Hematopoietic multipotent progenitor cell (in vitro differentiated cells): ENCODE data around the gene PAQR9. TPM values are rescaled to one million over a fixed set of nuclear protein-coding genes. Genes with fewer than 3 reads are reported as not detected.
"Not testable (repeated sequence)": the region's sequence is repeated elsewhere in the genome, so short reads cannot be mapped to it uniquely, and the experiment has no call there.

ENCODE experiments used
- DNase-seq, 3 donors: peaks; one replicate each; pipeline ENCODE4 v3.0.0-alpha.2; 2011 to 2015; ENCODE audit warnings: low read depth in 2 of 3, low spot score in 2 of 3
- total RNA-seq: library from RNA; depleted of rRNA; stranded (reverse); fragments of >200 nt; gene quantifications from one replicate; pipeline ENCODE4 v1.2.3, GENCODE V29; 2012

The PAQR9 gene, protein sequence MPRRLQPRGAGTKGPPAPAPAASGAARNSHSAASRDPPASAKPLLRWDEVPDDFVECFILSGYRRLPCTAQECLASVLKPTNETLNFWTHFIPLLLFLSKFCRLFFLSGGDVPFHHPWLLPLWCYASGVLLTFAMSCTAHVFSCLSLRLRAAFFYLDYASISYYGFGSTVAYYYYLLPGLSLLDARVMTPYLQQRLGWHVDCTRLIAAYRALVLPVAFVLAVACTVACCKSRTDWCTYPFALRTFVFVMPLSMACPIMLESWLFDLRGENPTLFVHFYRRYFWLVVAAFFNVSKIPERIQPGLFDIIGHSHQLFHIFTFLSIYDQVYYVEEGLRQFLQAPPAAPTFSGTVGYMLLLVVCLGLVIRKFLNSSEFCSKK
- total RNA-seq = not detected

GRCh38 chr3:142963516-142964448 is at the start of gene PAQR9:
Gene PAQR9 (minus strand): TSS chr3:142963674. CDS start chr3:142963336, 338 bp downstream.
- DNase-seq = peak in 2 of 3 donors; percentile 40 to 41

DNA sequence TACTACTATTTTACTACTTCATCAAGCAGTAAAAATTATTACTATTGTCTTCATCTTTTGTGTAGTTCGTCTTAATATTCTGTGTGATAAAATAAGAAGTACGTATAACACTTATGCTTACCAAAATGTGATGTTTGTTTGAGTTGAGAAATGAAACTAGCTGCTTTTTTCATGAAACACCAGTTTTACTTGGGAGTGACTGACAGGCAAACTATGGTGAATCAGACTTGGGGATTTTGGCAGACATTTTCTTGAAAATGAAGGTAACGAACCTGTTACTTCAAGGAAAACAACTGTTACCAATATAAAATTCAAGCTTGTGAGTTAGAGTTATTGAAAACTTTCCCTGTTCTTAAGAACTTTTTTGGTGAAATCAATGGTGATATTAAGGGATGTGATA is 48.2 kb upstream of the PAQR9 start:
- no peak for DNase-seq

GRCh38 chr3:143010024-143010423 is 46.5 kb upstream of the PAQR9 start:
- no peak for DNase-seq

- DNase-seq = no peak
Measured at GRCh38 chr3:143004823-143005222, 41.3 kb upstream of the PAQR9 start.

GRCh38 chr3:143002727-143003126 is 39.3 kb upstream of the PAQR9 start:
- DNase-seq = no peak

DNA sequence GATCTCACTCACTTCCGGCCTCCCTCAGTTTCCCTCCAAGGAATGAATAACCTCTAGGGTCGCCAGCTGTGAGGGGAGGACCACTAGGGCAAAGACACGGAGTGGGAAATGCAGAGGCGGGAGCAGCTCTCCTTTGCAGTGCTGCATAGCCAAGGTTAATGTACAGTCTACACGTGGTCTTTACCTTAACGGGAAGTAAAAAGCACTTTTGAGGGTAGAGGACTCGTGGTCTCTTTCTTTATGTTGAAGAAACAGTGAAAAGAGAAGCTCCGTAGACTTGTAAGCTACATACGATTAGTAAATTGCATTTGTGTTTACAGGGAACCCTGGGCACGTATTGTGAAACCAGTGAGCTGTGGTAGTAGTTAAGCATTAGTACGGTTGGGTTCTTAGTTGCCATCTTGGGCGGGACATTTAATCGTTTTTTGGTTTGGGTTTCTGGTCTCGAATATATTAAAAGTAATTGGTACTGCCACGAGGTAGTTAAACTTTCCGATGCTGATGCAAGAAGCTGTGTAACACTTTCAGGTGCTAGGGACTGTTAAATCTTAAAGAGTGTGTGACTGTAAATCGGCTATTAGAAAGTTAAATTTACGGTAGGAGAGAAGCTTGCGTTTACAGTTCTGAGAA is 38.7 kb upstream of the PAQR9 start:
- DNase-seq = peak in 2 of 3 donors; percentile 26 to 40

DNA sequence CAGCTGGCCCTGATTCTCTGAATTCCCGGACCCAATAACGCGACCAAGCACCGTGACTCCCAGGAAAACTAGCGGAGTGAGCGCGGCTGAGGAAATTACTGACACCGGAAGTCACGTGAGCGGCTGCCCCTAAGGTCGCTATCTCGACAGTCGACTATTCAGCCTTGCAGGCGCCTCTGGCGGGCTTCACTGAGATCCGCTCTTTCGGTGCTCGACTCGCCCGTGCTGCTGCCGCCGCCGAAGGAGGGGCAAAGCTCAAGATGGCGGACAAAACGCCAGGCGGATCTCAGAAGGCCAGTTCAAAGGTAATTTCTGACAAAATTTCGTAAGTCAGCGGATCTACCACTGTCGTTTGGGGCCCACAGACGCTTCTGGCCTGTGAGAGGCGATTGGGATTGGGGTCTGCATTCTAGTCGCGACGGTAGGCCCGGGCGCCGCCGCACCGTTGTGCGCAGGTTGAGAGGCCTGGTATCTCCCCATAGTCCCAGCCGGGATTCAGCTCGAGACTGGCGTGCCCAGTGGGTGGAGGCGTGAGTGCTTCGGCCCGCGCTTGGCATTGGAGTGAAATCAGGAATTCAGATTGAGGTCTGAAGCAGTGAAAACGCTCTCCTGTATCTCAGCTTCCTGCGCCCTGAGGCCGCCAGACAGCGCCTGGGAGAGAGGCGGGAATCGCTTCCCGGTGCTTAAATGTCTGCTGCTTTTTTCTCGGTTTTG is 38.1 kb upstream of the PAQR9 start, which contains the start of gene U2SURP:
TSS of gene U2SURP (plus strand) at position 202 of the 714 bp plus-strand sequence. CDS start at position 261, 59 bp downstream.
- peak; percentile 75 to 97 (median 96) for DNase-seq

- no peak for DNase-seq
Measured at GRCh38 chr3:143001034-143001368, 37.5 kb upstream of the PAQR9 start.

DNA sequence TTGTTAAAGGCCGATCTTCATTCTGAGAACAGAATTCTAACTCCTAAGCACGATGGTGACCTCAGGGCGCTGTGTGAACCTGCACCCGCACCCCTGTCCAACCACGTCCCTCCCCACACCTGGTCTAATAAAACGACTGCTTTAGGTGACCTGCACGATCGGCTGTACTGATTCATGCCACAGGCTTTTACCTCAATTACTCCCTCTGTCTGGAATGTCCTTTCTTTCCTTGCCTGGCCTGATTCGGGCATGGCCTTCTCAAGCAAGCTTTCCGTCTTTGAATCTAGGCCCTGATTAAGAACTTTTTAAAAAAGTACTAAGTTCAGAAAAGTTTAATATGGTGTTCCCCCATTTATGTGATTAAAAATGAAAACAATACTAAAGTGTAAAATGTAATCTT is 37.1 kb upstream of the PAQR9 start:
- no peak for DNase-seq

GRCh38 chr3:142999881-143000280 is 36.4 kb upstream of the PAQR9 start:
- no peak for DNase-seq

GRCh38 chr3:142998439-142998838 is 35.0 kb upstream of the PAQR9 start:
- no peak for DNase-seq

- DNase-seq = no peak
Measured at GRCh38 chr3:142997330-142997729, 33.9 kb upstream of the PAQR9 start.

DNA sequence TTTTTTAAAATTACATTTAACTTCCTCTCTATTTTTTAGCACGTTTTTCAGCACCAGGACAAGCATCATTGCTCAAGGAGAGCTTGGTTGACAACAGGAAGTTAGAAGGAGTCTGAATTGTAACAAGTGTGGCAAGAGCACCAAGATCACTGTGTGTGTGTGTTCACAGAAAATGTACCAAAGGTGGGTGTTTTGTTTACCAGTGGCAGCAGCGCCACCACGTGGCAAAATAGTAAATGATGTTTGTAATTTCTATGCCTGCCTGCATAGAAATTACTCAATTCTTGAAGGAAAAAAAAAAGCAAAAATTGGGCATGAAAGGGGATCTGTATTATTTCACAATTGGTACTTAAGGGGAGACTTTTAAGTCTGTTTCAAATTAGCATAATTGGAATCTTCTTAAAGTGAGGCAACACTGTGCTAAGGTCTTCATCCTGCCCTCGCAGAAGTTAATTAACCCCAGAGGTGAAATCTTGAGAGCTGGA is 30.5 kb upstream of the PAQR9 start:
- DNase-seq = peak; percentile 33 to 88 (median 61)

- no peak for DNase-seq
Measured at GRCh38 chr3:142992323-142992722, 28.8 kb upstream of the PAQR9 start.

DNA sequence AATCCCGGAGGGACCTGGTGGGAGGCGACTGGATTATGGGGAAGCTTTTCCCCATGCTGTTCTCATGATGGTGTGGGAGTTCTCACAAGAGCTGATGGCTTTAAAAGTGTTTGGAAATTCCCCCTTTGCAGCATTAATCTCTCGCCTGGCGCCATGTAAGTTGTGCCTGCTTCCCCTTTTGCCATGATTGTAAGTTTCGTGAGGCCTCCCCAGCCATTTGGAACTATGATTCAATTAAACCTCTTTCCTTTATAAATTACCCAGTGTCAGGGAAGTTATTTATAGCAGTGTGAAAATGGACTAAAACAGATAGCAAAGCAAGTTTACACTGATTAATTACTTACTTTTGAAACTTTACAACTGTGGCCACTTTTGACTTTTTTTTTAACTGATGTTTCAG is 27.2 kb upstream of the PAQR9 start:
- DNase-seq = no peak

- not testable (repeated sequence) for DNase-seq
Measured at GRCh38 chr3:142988826-142989225, 25.4 kb upstream of the PAQR9 start.

DNA sequence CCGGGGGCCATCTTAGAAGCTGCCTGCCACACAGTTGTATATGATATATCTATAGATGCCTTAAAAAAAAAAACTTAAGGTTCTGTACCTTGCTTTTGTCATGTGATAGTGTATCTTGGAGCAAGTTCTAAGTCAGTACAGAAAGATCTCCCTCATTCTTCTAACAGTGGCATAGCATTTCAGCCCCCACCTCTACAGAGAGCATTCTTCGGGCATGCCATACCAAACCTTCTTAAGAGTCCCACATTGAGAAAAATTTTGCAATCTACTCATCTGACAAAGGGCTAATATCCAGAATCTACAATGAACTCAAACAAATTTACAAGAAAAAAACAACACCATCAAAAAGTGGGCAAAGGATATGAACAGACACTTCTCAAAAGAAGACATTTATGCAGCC is 24.7 kb upstream of the PAQR9 start:
- DNase-seq = not testable (repeated sequence)

DNA sequence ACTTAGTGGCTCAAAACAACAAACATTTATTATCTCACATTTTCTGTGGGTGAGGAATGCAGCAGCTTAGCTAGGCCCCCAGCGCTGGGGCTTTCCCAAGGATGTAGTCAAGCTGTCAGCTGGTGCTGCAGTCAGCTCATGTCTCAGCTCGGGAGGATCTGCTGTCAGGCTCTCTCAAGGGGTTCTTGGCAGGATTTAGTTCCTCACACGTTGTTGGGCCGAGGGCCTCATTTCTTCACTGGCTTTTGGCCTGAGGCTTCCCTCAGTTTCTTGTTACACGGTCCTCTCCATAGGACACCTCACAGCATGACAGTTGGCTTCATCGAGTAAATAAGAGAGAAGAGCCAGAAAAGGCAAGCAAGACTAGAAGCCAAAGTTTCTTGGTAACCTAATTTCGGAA is 24.2 kb upstream of the PAQR9 start:
- DNase-seq = no peak

- DNase-seq = peak in 1 of 3 donors; percentile 61
Measured at GRCh38 chr3:142987080-142987700, 23.7 kb upstream of the PAQR9 start.

DNA sequence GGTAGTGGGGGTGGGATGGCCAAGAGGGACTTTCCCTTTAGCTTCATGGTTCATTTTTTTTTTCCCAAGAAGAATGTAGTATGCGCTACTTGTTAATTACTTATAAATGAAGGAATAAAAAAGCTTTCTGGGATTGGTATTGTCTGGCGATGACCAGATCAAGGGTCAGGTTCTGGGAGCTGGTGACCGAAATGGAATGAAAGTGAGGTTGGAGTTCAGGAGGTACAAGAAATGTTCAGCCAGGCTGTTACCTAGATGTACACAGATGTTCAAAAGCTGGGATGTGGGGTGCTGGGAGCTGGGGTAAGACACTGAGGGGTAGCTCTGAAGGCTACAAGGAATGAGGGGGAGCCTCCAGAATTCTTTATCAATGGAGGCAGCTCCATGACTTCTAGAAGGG is 20.8 kb upstream of the PAQR9 start:
- no peak for DNase-seq
